Mucosa of stomach (tissue), 1 donor: ENCODE data around the gene NATD1.
"Not testable (repeated sequence)": the region's sequence is repeated elsewhere in the genome, so short reads cannot be mapped to it uniquely, and the experiment has no call there.

Experiments used
- H3K27me3 ChIP-seq: one replicate; pipeline ENCODE4 v1.7.0; 2013; ENCODE audit warnings: mild to moderate bottlenecking, low read length; ENCODE audit not compliant: control insufficient read depth, insufficient read depth
- H3K36me3 ChIP-seq: one replicate; pipeline ENCODE4 v1.7.0; 2013; ENCODE audit warnings: low read length; ENCODE audit not compliant: control insufficient read depth, insufficient read depth
- H3K4me1 ChIP-seq: one replicate; pipeline ENCODE4 v1.7.0; 2013; ENCODE audit warnings: mild to moderate bottlenecking, low read length; ENCODE audit not compliant: control insufficient read depth, insufficient read depth
- H3K4me3 ChIP-seq: one replicate; pipeline ENCODE4 v1.7.0; 2013; ENCODE audit warnings: low read length
- H3K9ac ChIP-seq: one replicate; pipeline ENCODE4 v1.7.0; 2013; ENCODE audit warnings: mild to moderate bottlenecking, low read length, moderate library complexity
- H3K9me3 ChIP-seq: one replicate; pipeline ENCODE4 v1.7.0; 2013; ENCODE audit warnings: mild to moderate bottlenecking, low read length, moderate library complexity; ENCODE audit not compliant: control insufficient read depth
- donor health status: Pancreatic carcinoma.

The NATD1 gene

GRCh38 chr17:21232033-21232749 lies 21.0 kb downstream of the NATD1 start:
- H3K4me3 ChIP-seq, result no peak overlapping the region
- no peak overlapping the region for H3K9ac ChIP-seq
- no peaks in the 10 kb centered on the region for H3K27me3 ChIP-seq
- no peaks in the 10 kb centered on the region for H3K9me3 ChIP-seq
- H3K36me3 ChIP-seq, result no peaks in the 10 kb centered on the region
- no peaks in the 10 kb centered on the region for H3K4me1 ChIP-seq

GRCh38 chr17:21231533-21231932 lies 21.7 kb downstream of the NATD1 start:
- no peaks in the 10 kb centered on the region for H3K36me3 ChIP-seq
- H3K4me1 ChIP-seq, result no peaks in the 10 kb centered on the region
- H3K4me3 ChIP-seq, result no peak overlapping the region
- no peaks in the 10 kb centered on the region for H3K9me3 ChIP-seq
- H3K9ac ChIP-seq, result no peak overlapping the region
- no peaks in the 10 kb centered on the region for H3K27me3 ChIP-seq

- no peaks in the 10 kb centered on the region for H3K9me3 ChIP-seq
- no peak overlapping the region for H3K4me3 ChIP-seq
- H3K27me3 ChIP-seq, result no peaks in the 10 kb centered on the region
- H3K9ac ChIP-seq, result no peak overlapping the region
- H3K4me1 ChIP-seq, result no peaks in the 10 kb centered on the region
- no peaks in the 10 kb centered on the region for H3K36me3 ChIP-seq
Observed at GRCh38 chr17:21228845-21229244, 24.4 kb downstream of the NATD1 start.

- Histone ChIP-seq H3K4me3 (no peak overlapping the region), H3K4me1 (no peaks in the 10 kb centered on the region), H3K36me3 (no peaks in the 10 kb centered on the region)
Observed at GRCh38 chr17:21228111-21228510, 25.1 kb downstream of the NATD1 start.

GRCh38 chr17:21227277-21227676 lies 25.9 kb downstream of the NATD1 start:
- not testable (repeated sequence) for H3K9me3 ChIP-seq, H3K4me3 ChIP-seq, H3K36me3 ChIP-seq, H3K4me1 ChIP-seq, H3K27me3 ChIP-seq, H3K9ac ChIP-seq

More at GRCh38 chr17:21228111-21228510, 25.1 kb downstream of the NATD1 start:
- no peak overlapping the region for H3K9ac ChIP-seq
- H3K9me3 ChIP-seq, result no peaks in the 10 kb centered on the region
- H3K27me3 ChIP-seq, result no peaks in the 10 kb centered on the region

GRCh38 chr17:21223086-21223485 lies 30.1 kb downstream of the NATD1 start:
- H3K9ac ChIP-seq, result no peak overlapping the region
- H3K36me3 ChIP-seq, result no peaks in the 10 kb centered on the region
- H3K9me3 ChIP-seq, result no peaks in the 10 kb centered on the region
- no peaks in the 10 kb centered on the region for H3K27me3 ChIP-seq
- H3K4me3 ChIP-seq, result no peak overlapping the region
- H3K4me1 ChIP-seq, result peaks cover 4% of the 10 kb centered on the region

- Histone ChIP-seq H3K4me3 (no peak overlapping the region), H3K9me3 (no peaks in the 10 kb centered on the region), H3K36me3 (no peaks in the 10 kb centered on the region), H3K27me3 (no peaks in the 10 kb centered on the region), H3K9ac (no peak overlapping the region), H3K4me1 (peaks cover 10% of the 10 kb centered on the region)
Observed at GRCh38 chr17:21218831-21219380, 34.3 kb downstream of the NATD1 start.

- Histone ChIP-seq H3K4me1 (peaks cover 12% of the 10 kb centered on the region), H3K9me3 (no peaks in the 10 kb centered on the region), H3K27me3 (no peaks in the 10 kb centered on the region), H3K4me3 (no peak overlapping the region), H3K36me3 (no peaks in the 10 kb centered on the region), H3K9ac (no peak overlapping the region)
Observed at GRCh38 chr17:21218101-21218500, 35.1 kb downstream of the NATD1 start.

GRCh38 chr17:21217346-21217745 lies 35.9 kb downstream of the NATD1 start:
- Histone ChIP-seq H3K27me3 (no peaks in the 10 kb centered on the region), H3K9ac (no peak overlapping the region), H3K4me1 (peaks cover 20% of the 10 kb centered on the region), H3K36me3 (no peaks in the 10 kb centered on the region), H3K4me3 (no peak overlapping the region), H3K9me3 (no peaks in the 10 kb centered on the region)

GRCh38 chr17:21215935-21216334 lies 37.3 kb downstream of the NATD1 start:
- Histone ChIP-seq H3K4me3 (no peak overlapping the region), H3K9ac (no peak overlapping the region), H3K9me3 (no peaks in the 10 kb centered on the region), H3K27me3 (no peaks in the 10 kb centered on the region), H3K4me1 (peaks cover 32% of the 10 kb centered on the region), H3K36me3 (peaks cover 2% of the 10 kb centered on the region)

- Histone ChIP-seq H3K27me3 (no peaks in the 10 kb centered on the region), H3K9ac (peak overlapping the region; percentile 95), H3K36me3 (peaks cover 4% of the 10 kb centered on the region), H3K4me1 (peaks cover 38% of the 10 kb centered on the region), H3K9me3 (no peaks in the 10 kb centered on the region), H3K4me3 (peak overlapping the region; percentile 33)
Observed at GRCh38 chr17:21214777-21215541, 38.3 kb downstream of the NATD1 start.

- Histone ChIP-seq H3K9me3 (no peaks in the 10 kb centered on the region), H3K27me3 (no peaks in the 10 kb centered on the region), H3K9ac (peak within 1 kb of the TSS; percentile 95), H3K36me3 (peaks cover 4% of the 10 kb centered on the region), H3K4me3 (peak within 1 kb of the TSS; percentile 85), H3K4me1 (peaks cover 38% of the 10 kb centered on the region)
Observed at GRCh38 chr17:21214015-21214776, 39.0 kb downstream of the NATD1 start, which contains the start of gene TMEM11. TSS of gene TMEM11 (minus strand) at chr17:21214161. CDS start at chr17:21214152, 9 bp downstream.
